Adipocyte (in vitro differentiated cells): ENCODE results near the gene COL23A1.
"Not testable (repeated sequence)": the region's sequence is repeated elsewhere in the genome, so short reads cannot be mapped to it uniquely, and the experiment has no call there.

Experiments
- DNase-seq: peaks from one replicate; pipeline ENCODE4 v3.0.0-alpha.2; 2015; ENCODE audit warnings: low read depth
- H3K27me3 ChIP-seq: replicated peaks from 2 replicates; pipeline ENCODE4 v1.7.0; 2013; ENCODE audit warnings: mild to moderate bottlenecking, low read length, moderate library complexity; ENCODE audit not compliant: control insufficient read depth, insufficient read depth
- H3K36me3 ChIP-seq: 2 replicates; pipeline ENCODE4 v1.7.0; 2013; ENCODE audit warnings: low read length, mild to moderate bottlenecking, moderate library complexity; ENCODE audit not compliant: control insufficient read depth, insufficient read depth, severe bottlenecking
- H3K4me1 ChIP-seq: 2 replicates; pipeline ENCODE4 v1.7.0; 2013; ENCODE audit warnings: mild to moderate bottlenecking, low read length, moderate library complexity; ENCODE audit not compliant: control insufficient read depth, insufficient read depth
- H3K4me3 ChIP-seq: 2 replicates; pipeline ENCODE4 v1.7.0; 2013; ENCODE audit warnings: mild to moderate bottlenecking, low read length, moderate library complexity
- H3K9ac ChIP-seq: 2 replicates; pipeline ENCODE4 v1.7.0; 2013; ENCODE audit warnings: mild to moderate bottlenecking, low read length, moderate library complexity
- H3K9me3 ChIP-seq: 2 replicates; pipeline ENCODE4 v1.7.0; 2013; ENCODE audit warnings: mild to moderate bottlenecking, low read length, moderate library complexity; ENCODE audit not compliant: control insufficient read depth

COL23A1 gene

GRCh38 chr5:178242416-178242815 is 347.8 kb downstream of the COL23A1 start:
- Histone ChIP-seq H3K9ac (no peak overlapping the region), H3K36me3 (no peaks in the 10 kb centered on the region), H3K9me3 (no peaks in the 10 kb centered on the region), H3K4me3 (no peak overlapping the region), H3K27me3 (peaks cover 28% of the 10 kb centered on the region), H3K4me1 (no peaks in the 10 kb centered on the region)
- DNase-seq = no peak

DNA sequence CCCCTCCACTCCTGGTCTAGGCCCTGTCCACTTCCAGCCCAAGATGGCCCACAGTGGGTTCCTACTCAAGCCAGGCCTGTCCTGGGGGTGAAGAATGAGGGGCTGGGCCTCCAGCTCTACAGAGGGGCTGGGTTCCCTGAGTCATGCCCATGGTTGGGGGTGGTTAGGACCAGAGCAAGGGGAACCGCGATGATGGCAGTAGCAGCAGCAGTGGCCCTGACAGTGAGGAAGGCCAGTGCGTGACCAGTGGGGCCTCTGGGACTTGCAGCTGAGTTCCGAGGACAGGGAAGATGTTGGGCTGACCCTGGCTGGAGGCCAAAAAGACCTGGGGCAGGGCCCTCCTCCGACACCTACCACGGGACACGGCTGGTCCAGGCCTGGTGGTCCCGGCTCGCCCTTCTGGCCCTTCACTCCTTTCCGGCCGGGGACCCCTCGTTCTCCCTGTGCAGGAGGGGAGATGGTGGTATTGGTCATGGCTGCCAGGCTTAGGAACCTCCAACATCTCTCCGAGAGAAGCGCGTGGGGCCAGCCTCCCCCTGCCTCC is 348.4 kb downstream of the COL23A1 start:
- H3K4me1 ChIP-seq = peaks cover 4% of the 10 kb centered on the region
- H3K27me3 ChIP-seq = peaks cover 22% of the 10 kb centered on the region
- DNase-seq = no peak
- H3K9ac ChIP-seq = no peak overlapping the region
- no peaks in the 10 kb centered on the region for H3K36me3 ChIP-seq
- H3K4me3 ChIP-seq = no peak overlapping the region
- H3K9me3 ChIP-seq = no peaks in the 10 kb centered on the region

DNA sequence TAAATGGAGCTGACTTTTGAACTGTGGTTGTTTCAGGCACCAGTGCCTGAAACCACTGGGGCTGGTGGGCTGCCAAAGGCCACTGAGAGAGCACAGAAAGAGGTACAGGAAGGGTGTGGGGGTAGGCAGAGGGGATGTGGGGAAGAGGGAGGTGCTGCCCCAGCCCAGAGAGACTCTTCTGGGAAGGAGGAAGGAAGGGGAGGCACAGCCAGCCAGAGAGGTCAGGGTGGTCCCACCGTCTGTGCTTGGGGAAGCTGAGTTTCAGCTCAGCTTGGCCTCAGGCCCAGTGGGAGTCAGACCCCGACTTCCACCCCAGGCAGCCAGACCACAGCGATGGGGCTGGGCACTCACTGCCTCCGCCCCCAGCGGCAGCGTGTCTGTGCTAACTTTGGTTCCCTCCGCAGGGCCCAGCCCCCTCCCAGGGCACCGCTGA is 348.9 kb downstream of the COL23A1 start:
- H3K36me3 ChIP-seq = no peaks in the 10 kb centered on the region
- H3K4me3 ChIP-seq = no peak overlapping the region
- no peaks in the 10 kb centered on the region for H3K9me3 ChIP-seq
- no peak overlapping the region for H3K9ac ChIP-seq
- H3K27me3 ChIP-seq = peaks cover 17% of the 10 kb centered on the region
- no peak for DNase-seq
- peaks cover 9% of the 10 kb centered on the region for H3K4me1 ChIP-seq

GRCh38 chr5:178240766-178241165 is 349.4 kb downstream of the COL23A1 start:
- Histone ChIP-seq H3K4me1 (peaks cover 10% of the 10 kb centered on the region), H3K4me3 (no peak overlapping the region), H3K27me3 (peaks cover 12% of the 10 kb centered on the region), H3K9ac (no peak overlapping the region), H3K36me3 (no peaks in the 10 kb centered on the region), H3K9me3 (no peaks in the 10 kb centered on the region)
- no peak for DNase-seq

- DNase-seq = no peak
- no peak overlapping the region for H3K9ac ChIP-seq
- no peak overlapping the region for H3K4me3 ChIP-seq
- no peaks in the 10 kb centered on the region for H3K36me3 ChIP-seq
- peaks cover 9% of the 10 kb centered on the region for H3K27me3 ChIP-seq
- H3K9me3 ChIP-seq = no peaks in the 10 kb centered on the region
- H3K4me1 ChIP-seq = peaks cover 10% of the 10 kb centered on the region
Measured at GRCh38 chr5:178240341-178240741, 349.9 kb downstream of the COL23A1 start.

DNA sequence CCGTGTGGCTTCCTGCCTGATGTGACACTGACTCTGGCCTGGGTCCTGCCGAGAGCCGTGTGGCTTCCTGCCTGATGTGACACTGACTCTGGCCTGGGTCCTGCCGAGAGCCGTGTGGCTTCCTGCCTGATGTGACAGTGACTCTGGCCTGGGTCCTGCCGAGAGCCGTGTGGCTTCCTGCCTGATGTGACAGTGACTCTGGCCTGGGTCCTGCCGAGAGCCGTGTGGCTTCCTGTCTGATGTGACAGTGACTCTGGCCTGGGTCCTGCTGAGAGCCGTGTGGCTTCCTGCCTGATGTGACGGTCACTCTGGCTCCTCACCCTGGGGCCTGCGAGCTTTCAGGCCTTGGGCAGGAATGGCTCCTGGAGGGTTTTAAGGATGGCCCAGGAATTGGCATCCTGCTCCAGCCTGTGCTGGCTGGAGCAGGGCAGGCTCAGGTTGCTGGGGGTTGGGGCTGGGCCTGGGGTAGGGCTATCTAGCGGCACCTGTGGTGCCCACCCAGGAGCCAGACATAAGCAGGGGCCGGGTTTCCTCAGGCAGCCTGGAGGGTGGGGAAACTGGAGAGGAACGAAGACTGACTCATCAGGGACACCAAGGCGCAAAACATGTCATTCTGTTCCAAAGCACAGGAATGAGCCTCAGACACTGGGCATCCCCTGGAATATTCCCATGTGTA is 350.4 kb downstream of the COL23A1 start:
- not testable (repeated sequence) for H3K27me3 ChIP-seq, DNase-seq, H3K4me3 ChIP-seq, H3K9me3 ChIP-seq, H3K9ac ChIP-seq, H3K36me3 ChIP-seq
- H3K4me1 ChIP-seq = peaks cover 10% of the 10 kb centered on the region

DNA sequence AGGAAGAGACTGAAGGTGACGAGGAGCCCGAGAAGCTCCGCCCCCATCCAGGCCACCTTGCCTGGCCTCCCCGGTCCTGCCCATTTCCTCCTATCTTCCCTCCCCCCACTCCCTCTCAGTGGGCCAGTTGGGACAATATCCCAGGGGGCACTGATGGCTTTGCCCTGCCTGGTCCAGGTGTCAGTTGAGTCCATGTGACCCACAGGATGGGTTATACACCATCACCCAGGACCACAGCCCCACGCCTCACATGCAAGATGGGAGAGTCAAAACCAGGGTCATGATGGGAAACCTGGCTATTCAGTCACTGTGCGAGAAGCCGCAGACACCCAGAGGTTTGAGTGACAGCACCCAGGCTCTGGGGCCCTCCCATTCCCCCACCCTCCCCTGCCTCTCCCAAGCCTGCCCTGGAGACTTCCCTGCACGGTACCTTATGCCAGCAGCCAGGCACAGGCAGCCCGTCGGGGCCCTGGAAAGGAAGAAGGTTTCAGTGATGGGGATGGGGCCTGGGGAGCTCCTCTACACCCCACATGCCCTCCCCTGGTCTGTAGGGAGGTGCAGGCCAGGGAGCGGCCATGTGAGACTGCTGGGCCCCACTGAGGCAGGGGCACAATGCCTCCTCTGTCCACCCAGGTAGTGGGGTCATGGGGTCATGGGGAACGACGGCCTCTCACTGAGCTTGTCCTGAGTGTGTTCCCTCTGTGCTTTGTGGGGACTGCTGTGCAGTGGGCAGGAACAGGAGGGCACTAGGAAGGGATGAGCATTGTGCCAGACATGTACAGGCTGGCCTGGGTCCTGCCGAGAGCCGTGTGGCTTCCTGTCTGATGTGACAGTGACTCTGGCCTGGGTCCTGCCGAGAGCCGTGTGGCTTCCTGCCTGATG is 351.2 kb downstream of the COL23A1 start:
- Histone ChIP-seq H3K27me3 (peaks cover 9% of the 10 kb centered on the region), H3K9ac (no peak overlapping the region), H3K36me3 (no peaks in the 10 kb centered on the region), H3K4me3 (no peak overlapping the region), H3K4me1 (peaks cover 10% of the 10 kb centered on the region), H3K9me3 (no peaks in the 10 kb centered on the region)
- no peak for DNase-seq

GRCh38 chr5:178238313-178238635 is 351.9 kb downstream of the COL23A1 start:
- Histone ChIP-seq H3K27me3 (peaks cover 9% of the 10 kb centered on the region), H3K4me1 (peaks cover 10% of the 10 kb centered on the region), H3K9ac (no peak overlapping the region), H3K9me3 (no peaks in the 10 kb centered on the region), H3K36me3 (no peaks in the 10 kb centered on the region), H3K4me3 (no peak overlapping the region)
- no peak for DNase-seq

DNA sequence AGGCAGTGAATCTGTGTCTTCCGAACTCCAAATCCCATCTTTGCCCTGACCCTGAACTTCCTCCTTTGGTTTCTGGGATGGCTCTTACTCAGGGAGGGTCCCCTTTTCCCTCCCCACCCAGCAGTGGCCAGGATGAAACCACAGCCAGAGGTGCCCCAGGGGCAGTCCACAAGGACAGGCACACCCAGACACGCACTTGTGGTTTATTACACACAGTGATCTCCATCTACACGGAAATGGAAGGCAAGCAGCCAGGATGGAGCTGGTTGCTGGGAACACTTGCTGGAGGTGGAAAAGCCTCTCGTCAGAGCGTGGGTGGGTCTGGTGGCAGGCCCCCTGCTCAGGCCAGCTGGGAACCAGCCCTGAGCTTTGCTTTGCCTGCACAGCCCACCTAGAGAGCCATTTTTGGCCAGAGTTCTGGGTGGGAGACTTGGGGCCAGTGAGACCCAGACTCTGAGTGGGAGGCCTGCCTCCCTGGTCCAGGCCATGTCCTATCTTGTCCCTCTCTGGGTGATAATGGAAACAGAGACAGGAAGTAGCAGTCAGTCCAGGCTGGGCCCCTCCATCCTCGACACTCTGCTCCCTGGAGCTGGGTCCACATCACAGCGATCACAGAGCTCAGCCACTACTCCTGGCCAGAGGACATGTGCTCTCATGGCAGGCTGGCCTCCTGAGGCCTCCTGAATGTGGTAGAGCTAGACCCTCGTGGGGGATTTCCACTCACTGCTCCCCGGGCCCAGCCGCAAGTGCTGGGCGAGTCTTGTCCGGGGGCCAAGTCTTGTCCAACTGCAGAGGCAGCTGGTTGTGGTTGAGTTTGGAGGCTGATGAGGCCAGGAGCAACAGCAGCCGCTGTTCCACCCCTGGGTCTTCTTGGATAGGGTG is 352.5 kb downstream of the COL23A1 start:
- no peak overlapping the region for H3K4me3 ChIP-seq
- H3K36me3 ChIP-seq = no peaks in the 10 kb centered on the region
- DNase-seq = peak; percentile 32
- peaks cover 9% of the 10 kb centered on the region for H3K27me3 ChIP-seq
- H3K9ac ChIP-seq = no peak overlapping the region
- no peaks in the 10 kb centered on the region for H3K9me3 ChIP-seq
- peaks cover 15% of the 10 kb centered on the region for H3K4me1 ChIP-seq

- Histone ChIP-seq H3K9ac (no peak overlapping the region), H3K4me1 (peaks cover 18% of the 10 kb centered on the region), H3K9me3 (no peaks in the 10 kb centered on the region), H3K4me3 (no peak overlapping the region), H3K27me3 (peaks cover 1% of the 10 kb centered on the region), H3K36me3 (no peaks in the 10 kb centered on the region)
- no peak for DNase-seq
Measured at GRCh38 chr5:178236679-178237078, 353.5 kb downstream of the COL23A1 start.

DNA sequence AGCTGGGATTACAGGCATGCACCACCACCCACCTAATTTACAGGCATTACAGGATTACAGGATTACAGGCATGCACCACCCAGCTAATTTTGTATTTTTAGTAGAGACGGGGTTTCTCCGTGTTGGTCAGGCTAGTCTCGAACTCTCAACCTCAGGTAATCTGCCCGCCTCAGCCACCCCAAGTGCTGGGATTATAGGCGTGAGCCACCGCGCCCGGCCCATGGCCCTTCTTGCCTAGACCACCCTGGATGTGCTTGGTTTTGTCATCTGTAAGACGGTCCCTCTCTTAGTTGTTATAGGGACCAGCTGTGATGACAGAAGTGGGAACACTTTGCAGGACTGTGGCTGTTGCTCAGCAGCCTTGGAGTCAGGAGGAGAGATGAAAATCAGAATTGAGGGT is 354.1 kb downstream of the COL23A1 start:
- Histone ChIP-seq H3K9ac (no peak overlapping the region), H3K4me3 (no peak overlapping the region), H3K36me3 (no peaks in the 10 kb centered on the region), H3K9me3 (no peaks in the 10 kb centered on the region), H3K27me3 (no peaks in the 10 kb centered on the region), H3K4me1 (peaks cover 24% of the 10 kb centered on the region)
- no peak for DNase-seq
